Measurements from ENCODE around the gene ZNF619.

The ZNF619 gene

DNA sequence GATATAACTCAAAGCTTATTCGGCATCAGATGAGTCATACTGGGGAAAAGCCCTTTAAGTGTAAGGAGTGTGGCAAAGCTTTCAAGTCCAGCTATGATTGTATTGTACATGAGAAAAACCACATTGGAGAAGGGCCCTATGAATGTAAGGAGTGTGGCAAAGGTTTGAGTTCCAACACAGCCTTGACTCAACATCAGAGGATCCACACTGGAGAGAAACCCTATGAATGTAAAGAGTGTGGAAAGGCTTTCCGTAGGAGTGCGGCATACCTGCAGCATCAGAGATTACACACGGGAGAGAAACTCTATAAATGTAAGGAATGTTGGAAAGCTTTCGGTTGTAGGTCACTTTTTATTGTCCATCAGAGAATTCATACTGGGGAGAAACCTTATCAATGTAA lies 55.3 kb downstream of the ZNF619 start:
- Histone ChIP-seq H3K4me1 (no peaks in the 10 kb centered on the region), H3K9me3 (no peaks in the 10 kb centered on the region), H3K4me3 (ENCODE audit: low read depth, low read length) (no peak overlapping the region), H3K36me3 (peaks cover 23% of the 10 kb centered on the region), H3K27me3 (no peaks in the 10 kb centered on the region)
- no peak for DNase-seq
- TF ChIP-seq, protein P1, sequence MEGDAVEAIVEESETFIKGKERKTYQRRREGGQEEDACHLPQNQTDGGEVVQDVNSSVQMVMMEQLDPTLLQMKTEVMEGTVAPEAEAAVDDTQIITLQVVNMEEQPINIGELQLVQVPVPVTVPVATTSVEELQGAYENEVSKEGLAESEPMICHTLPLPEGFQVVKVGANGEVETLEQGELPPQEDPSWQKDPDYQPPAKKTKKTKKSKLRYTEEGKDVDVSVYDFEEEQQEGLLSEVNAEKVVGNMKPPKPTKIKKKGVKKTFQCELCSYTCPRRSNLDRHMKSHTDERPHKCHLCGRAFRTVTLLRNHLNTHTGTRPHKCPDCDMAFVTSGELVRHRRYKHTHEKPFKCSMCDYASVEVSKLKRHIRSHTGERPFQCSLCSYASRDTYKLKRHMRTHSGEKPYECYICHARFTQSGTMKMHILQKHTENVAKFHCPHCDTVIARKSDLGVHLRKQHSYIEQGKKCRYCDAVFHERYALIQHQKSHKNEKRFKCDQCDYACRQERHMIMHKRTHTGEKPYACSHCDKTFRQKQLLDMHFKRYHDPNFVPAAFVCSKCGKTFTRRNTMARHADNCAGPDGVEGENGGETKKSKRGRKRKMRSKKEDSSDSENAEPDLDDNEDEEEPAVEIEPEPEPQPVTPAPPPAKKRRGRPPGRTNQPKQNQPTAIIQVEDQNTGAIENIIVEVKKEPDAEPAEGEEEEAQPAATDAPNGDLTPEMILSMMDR (IDR thresholded peaks at IDR 0.05; ENCODE audit: low read depth, low read length): no peak

DNA sequence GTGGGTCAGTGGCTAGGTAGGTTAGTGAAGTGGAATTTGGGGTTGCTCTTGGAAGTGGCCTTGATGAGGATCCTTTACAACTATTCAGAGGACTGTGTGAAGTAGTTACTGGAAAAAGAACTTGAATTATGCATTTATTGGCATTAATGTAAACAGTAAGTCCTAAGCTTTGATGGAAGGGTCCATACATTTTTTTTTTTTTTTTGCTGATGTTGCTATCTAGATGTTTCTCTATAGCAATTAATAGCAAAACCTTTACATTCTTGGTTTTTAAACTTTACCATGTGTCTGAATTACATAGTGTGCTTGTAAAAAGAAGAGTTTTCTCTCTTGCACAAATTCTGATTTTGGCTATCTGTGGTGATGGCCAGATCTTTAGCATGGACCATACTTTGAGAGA lies 57.4 kb downstream of the ZNF619 start:
- H3K4me3 ChIP-seq (ENCODE audit: low read depth, low read length): no peak overlapping the region
- no peak for DNase-seq
- H3K27me3 ChIP-seq: no peaks in the 10 kb centered on the region
- H3K36me3 ChIP-seq: peaks cover 23% of the 10 kb centered on the region
- TF ChIP-seq, protein P1 (IDR thresholded peaks at IDR 0.05; ENCODE audit: low read depth, low read length): no peak
- no peaks in the 10 kb centered on the region for H3K9me3 ChIP-seq
- H3K4me1 ChIP-seq: no peaks in the 10 kb centered on the region

All from BE2C (cell line).